Suprapubic skin (tissue), 3 donors: ENCODE data around the gene MAPRE3.

Experiments
- CTCF ChIP-seq, 2 donors: fragments of 200-600 bp in 1 of 2; fragments of 450-650 bp in 1 of 2; sonication (generic) in 1 of 2; IDR thresholded peaks; one replicate each; pipeline ENCODE4 v1.5.1; 2016 to 2019; ENCODE audit warnings: antibody characterized with exemption in 2 of 2, mild to moderate bottlenecking in 1 of 2, moderate library complexity in 1 of 2
- POLR2AphosphoS5 ChIP-seq, 3 donors: sonication (generic); formaldehyde crosslinking; IDR thresholded peaks; one replicate each; pipeline ENCODE4 v1.6.1; 2017; ENCODE audit warnings: antibody characterized with exemption in 3 of 3

GRCh38 chr2:26969077-26969844 is 1.2 kb upstream of the MAPRE3 start:
- no peak for TF ChIP-seq CTCF (IDR thresholded peaks at IDR 0.05)
- TF ChIP-seq POLR2AphosphoS5 (IDR thresholded peaks at IDR 0.05): no peak
